ENCODE data around the gene KLHL26.

DNA sequence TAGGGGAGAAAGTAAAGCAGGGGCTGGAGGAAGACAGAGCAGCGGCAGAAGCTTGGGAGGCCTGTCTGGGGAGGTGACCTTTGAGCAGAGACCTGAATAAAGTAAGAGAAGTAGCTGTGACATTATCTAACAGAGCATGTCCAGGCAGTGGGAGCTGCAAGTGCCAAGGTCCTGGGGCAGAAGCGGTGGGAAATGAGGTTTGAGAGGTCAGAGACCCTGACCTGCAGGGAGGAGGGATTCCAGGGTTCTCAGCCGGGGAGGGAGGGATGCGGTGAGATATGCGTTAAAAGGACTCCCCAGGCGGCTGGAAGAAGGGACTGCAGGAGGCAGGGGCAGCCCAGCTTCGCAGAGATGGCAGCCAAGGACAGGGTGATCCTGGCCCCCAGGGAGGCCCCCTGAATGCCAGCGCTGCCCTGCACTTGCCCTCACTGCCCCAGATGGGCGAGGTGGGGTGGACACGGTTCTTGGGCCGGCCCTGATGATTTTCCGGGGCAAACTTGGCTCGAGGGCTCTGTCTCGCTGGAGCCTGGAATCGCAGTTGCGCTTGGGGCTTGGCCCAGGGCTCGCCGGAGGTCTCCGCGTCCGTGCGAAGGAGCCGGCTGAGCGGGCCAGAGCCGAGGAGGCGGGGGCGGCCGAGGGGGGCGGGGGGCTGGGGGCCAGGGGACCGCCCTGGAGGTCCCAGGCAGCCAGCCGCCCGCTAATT lies 33.4 kb upstream of the KLHL26 start:
- TF ChIP-seq, protein P1, sequence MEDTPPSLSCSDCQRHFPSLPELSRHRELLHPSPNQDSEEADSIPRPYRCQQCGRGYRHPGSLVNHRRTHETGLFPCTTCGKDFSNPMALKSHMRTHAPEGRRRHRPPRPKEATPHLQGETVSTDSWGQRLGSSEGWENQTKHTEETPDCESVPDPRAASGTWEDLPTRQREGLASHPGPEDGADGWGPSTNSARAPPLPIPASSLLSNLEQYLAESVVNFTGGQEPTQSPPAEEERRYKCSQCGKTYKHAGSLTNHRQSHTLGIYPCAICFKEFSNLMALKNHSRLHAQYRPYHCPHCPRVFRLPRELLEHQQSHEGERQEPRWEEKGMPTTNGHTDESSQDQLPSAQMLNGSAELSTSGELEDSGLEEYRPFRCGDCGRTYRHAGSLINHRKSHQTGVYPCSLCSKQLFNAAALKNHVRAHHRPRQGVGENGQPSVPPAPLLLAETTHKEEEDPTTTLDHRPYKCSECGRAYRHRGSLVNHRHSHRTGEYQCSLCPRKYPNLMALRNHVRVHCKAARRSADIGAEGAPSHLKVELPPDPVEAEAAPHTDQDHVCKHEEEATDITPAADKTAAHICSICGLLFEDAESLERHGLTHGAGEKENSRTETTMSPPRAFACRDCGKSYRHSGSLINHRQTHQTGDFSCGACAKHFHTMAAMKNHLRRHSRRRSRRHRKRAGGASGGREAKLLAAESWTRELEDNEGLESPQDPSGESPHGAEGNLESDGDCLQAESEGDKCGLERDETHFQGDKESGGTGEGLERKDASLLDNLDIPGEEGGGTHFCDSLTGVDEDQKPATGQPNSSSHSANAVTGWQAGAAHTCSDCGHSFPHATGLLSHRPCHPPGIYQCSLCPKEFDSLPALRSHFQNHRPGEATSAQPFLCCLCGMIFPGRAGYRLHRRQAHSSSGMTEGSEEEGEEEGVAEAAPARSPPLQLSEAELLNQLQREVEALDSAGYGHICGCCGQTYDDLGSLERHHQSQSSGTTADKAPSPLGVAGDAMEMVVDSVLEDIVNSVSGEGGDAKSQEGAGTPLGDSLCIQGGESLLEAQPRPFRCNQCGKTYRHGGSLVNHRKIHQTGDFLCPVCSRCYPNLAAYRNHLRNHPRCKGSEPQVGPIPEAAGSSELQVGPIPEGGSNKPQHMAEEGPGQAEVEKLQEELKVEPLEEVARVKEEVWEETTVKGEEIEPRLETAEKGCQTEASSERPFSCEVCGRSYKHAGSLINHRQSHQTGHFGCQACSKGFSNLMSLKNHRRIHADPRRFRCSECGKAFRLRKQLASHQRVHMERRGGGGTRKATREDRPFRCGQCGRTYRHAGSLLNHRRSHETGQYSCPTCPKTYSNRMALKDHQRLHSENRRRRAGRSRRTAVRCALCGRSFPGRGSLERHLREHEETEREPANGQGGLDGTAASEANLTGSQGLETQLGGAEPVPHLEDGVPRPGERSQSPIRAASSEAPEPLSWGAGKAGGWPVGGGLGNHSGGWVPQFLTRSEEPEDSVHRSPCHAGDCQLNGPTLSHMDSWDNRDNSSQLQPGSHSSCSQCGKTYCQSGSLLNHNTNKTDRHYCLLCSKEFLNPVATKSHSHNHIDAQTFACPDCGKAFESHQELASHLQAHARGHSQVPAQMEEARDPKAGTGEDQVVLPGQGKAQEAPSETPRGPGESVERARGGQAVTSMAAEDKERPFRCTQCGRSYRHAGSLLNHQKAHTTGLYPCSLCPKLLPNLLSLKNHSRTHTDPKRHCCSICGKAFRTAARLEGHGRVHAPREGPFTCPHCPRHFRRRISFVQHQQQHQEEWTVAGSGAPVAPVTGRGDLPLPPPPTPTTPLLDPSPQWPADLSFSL (CRISPR knock-in tag; IDR thresholded peaks at IDR 0.05), result no peak
- TF ChIP-seq POLR2AphosphoS5 (IDR thresholded peaks at IDR 0.05; ENCODE audit: low read depth, low read length), result no peak
- no peak for TF ChIP-seq KAT8 (CRISPR knock-in tag; IDR thresholded peaks at IDR 0.05)
- TF ChIP-seq NFE2L1 (CRISPR knock-in tag; IDR thresholded peaks at IDR 0.05; ENCODE audit: borderline replicate concordance), result no peak
- no peak for TF ChIP-seq FOXP1 (IDR thresholded peaks at IDR 0.05)
- TF ChIP-seq FOXP1 (CRISPR knock-in tag; IDR thresholded peaks at IDR 0.05), result no peak
